Measurements from ENCODE around the gene AUH. TPM values are rescaled to one million over a fixed set of nuclear protein-coding genes. Genes with fewer than 3 reads are reported as not detected.

AUH gene
- total RNA-seq, 2 experiments from 2014 or later = 16.9 to 24.5 TPM

DNA sequence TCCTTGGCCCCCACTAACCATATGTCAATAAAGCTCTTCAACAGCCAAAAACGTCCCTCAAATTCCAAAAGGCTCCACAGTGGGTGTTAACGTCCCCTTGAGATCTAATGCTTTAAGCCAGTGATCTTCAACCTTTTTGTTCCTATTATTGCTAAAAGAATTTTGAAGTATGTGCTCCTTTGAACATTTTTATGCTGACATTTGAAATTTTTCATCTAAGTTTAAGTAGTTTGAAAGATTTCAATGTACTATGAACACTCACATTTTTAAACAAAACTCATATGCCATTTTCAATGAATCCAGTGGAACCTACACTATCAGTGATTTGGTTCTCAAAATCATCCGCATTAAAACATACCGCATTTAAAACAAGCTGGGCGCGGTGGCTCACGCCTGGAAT, 29.9 kb downstream of the AUH start:
- BruUV-seq (replicated peaks) = no TSS peak
- ChIA-PET POLR2A (interaction anchor here (0.7 kb wide), 1 partner anchor 57 kb away, joined by 3 read pairs; no protein-coding TSS in a partner anchor), CTCF (ENCODE audit: unreplicated experiment) (no interaction called here)
- intact Hi-C loops (cut with micrococcal nuclease; ENCODE audit: unreplicated experiment) = no loop called here
- Histone ChIP-seq H4K20me1 (ENCODE audit: insufficient read depth, low read length) (no peaks in the 10 kb centered on the region), H3K4me2 (ENCODE audit: low read length) (no peak overlapping the region), H3K36me3 (ENCODE audit: insufficient read depth, low read length) (peaks cover 13% of the 10 kb centered on the region), H3K9me2 (ENCODE audit: insufficient read depth, low read length) (no peaks in the 10 kb centered on the region), H3K4me1 (ENCODE audit: insufficient read depth, low read length, poor library complexity, severe bottlenecking) (no peaks in the 10 kb centered on the region), H2AFZ (ENCODE audit: low read length) (no peak overlapping the region), H3K4me3 (ENCODE audit: low read depth, low read length, poor library complexity, severe bottlenecking) (no peak overlapping the region), H3K79me2 (ENCODE audit: insufficient read depth, low read depth, low read length) (no peaks in the 10 kb centered on the region), H3K9me3 (ENCODE audit: low read length) (peaks cover 9% of the 10 kb centered on the region; the same call in 1 of the 2 replicates), H3K27ac (ENCODE audit: low read depth, low read length, poor library complexity, severe bottlenecking) (no peak overlapping the region)
- DNase-seq (ENCODE audit: low spot score) = no peak
- TF ChIP-seq, protein P1, sequence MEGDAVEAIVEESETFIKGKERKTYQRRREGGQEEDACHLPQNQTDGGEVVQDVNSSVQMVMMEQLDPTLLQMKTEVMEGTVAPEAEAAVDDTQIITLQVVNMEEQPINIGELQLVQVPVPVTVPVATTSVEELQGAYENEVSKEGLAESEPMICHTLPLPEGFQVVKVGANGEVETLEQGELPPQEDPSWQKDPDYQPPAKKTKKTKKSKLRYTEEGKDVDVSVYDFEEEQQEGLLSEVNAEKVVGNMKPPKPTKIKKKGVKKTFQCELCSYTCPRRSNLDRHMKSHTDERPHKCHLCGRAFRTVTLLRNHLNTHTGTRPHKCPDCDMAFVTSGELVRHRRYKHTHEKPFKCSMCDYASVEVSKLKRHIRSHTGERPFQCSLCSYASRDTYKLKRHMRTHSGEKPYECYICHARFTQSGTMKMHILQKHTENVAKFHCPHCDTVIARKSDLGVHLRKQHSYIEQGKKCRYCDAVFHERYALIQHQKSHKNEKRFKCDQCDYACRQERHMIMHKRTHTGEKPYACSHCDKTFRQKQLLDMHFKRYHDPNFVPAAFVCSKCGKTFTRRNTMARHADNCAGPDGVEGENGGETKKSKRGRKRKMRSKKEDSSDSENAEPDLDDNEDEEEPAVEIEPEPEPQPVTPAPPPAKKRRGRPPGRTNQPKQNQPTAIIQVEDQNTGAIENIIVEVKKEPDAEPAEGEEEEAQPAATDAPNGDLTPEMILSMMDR (conservative IDR thresholded peaks at IDR 0.05; ENCODE audit: low read length) = no peak
- TF ChIP-seq EZH2phosphoT487 (IDR thresholded peaks at IDR 0.05; ENCODE audit: borderline replicate concordance, low read depth, low read length) = no peak

DNA sequence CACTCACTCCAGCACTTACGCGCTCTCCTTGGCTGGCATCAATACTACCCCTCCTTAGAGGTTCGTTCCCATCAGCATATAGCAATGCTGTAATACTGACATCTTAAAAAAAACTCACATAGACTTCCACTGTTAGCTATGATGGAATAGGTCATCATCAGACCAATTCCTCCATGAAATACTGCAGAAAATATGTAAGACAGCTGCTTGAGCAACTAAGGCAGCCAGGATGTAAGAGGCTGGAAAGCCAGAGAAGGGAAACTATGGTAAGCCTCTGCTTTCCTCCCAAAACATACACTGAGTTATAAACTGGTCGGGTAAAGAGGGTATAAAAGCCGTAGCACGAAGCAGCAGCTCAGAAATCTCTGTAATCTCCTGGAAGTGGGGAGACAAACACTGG, 33.5 kb downstream of the AUH start:
- CTCF ChIA-PET (ENCODE audit: unreplicated experiment) = no interaction called here
- TF ChIP-seq, protein P1 (conservative IDR thresholded peaks at IDR 0.05; ENCODE audit: low read length) = no peak
- TF ChIP-seq EZH2phosphoT487 (IDR thresholded peaks at IDR 0.05; ENCODE audit: borderline replicate concordance, low read depth, low read length) = no peak

GRCh38 chr9:91321691-91322090, 40.0 kb downstream of the AUH start:
- TF ChIP-seq, protein P1 (conservative IDR thresholded peaks at IDR 0.05; ENCODE audit: low read length) = no peak
- no peak for TF ChIP-seq EZH2phosphoT487 (IDR thresholded peaks at IDR 0.05; ENCODE audit: borderline replicate concordance, low read depth, low read length)
- DNase-seq (ENCODE audit: low spot score) = no peak
- Histone ChIP-seq H3K79me2 (ENCODE audit: insufficient read depth, low read depth, low read length) (no peaks in the 10 kb centered on the region), H3K27ac (ENCODE audit: low read depth, low read length, poor library complexity, severe bottlenecking) (no peak overlapping the region), H3K9me2 (ENCODE audit: insufficient read depth, low read length) (no peaks in the 10 kb centered on the region), H2AFZ (ENCODE audit: low read length) (no peak overlapping the region), H3K4me3 (ENCODE audit: low read depth, low read length, poor library complexity, severe bottlenecking) (no peak overlapping the region), H4K20me1 (ENCODE audit: insufficient read depth, low read length) (no peaks in the 10 kb centered on the region), H3K4me1 (ENCODE audit: insufficient read depth, low read length, poor library complexity, severe bottlenecking) (no peaks in the 10 kb centered on the region), H3K9me3 (ENCODE audit: low read length) (no peaks in the 10 kb centered on the region), H3K36me3 (ENCODE audit: insufficient read depth, low read length) (peaks cover under 1% of the 10 kb centered on the region; the same call in 1 of the 2 replicates), H3K4me2 (ENCODE audit: low read length) (no peak overlapping the region)
- intact Hi-C loops (cut with micrococcal nuclease; ENCODE audit: unreplicated experiment) = no loop called here
- POLR2A ChIA-PET = interaction anchor here (0.5 to 0.8 kb wide), 3 partner anchors 16 to 294 kb away, joined by 3 to 4 read pairs (median 3); no protein-coding TSS in a partner anchor
- BruUV-seq (replicated peaks) = no TSS peak
- CTCF ChIA-PET (ENCODE audit: unreplicated experiment) = no interaction called here

More for the DNA sequence above, 33.5 kb downstream of the AUH start:
- Histone ChIP-seq H3K4me3 (ENCODE audit: low read depth, low read length, poor library complexity, severe bottlenecking) (no peak overlapping the region), H3K27ac (ENCODE audit: low read depth, low read length, poor library complexity, severe bottlenecking) (no peak overlapping the region), H2AFZ (ENCODE audit: low read length) (no peak overlapping the region), H3K79me2 (ENCODE audit: insufficient read depth, low read depth, low read length) (no peaks in the 10 kb centered on the region), H3K9me2 (ENCODE audit: insufficient read depth, low read length) (no peaks in the 10 kb centered on the region), H3K4me2 (ENCODE audit: low read length) (no peak overlapping the region), H3K4me1 (ENCODE audit: insufficient read depth, low read length, poor library complexity, severe bottlenecking) (no peaks in the 10 kb centered on the region), H3K9me3 (ENCODE audit: low read length) (peaks cover 9% of the 10 kb centered on the region; the same call in 1 of the 2 replicates), H4K20me1 (ENCODE audit: insufficient read depth, low read length) (no peaks in the 10 kb centered on the region), H3K36me3 (ENCODE audit: insufficient read depth, low read length) (peaks cover 15% of the 10 kb centered on the region)
- BruUV-seq (replicated peaks) = no TSS peak
- intact Hi-C loops (cut with micrococcal nuclease; ENCODE audit: unreplicated experiment) = no loop called here
- POLR2A ChIA-PET = no interaction called here
- DNase-seq (ENCODE audit: low spot score) = no peak
